Activated CD4-positive, alpha-beta T cell treated with anti-CD3 and anti-CD28 coated beads, Interleukin-2, Interleukin-4, amounts not matched to agents 100 ng/mL and 50 ng/mL, durations not matched to agents 16 hours and 8 hours (primary cell): ENCODE data around the gene NBPF9.
"Not testable (repeated sequence)": the region's sequence is repeated elsewhere in the genome, so short reads cannot be mapped to it uniquely, and the experiment has no call there.

ENCODE experiments used
- DNase-seq: peaks from one replicate; pipeline ENCODE4 v3.0.0-alpha.2; 2020; ENCODE audit warnings: low spot score

NBPF9 gene

GRCh38 chr1:149015522-149015921 lies 87.8 kb downstream of the NBPF9 start:
- not testable (repeated sequence) for DNase-seq

- DNase-seq = not testable (repeated sequence)
Measured at GRCh38 chr1:149013513-149013912, 89.8 kb downstream of the NBPF9 start.

- DNase-seq = not testable (repeated sequence)
Measured at GRCh38 chr1:149012599-149012998, 90.8 kb downstream of the NBPF9 start.

- not testable (repeated sequence) for DNase-seq
Measured at GRCh38 chr1:149009761-149010160, 93.6 kb downstream of the NBPF9 start.

- not testable (repeated sequence) for DNase-seq
Measured at GRCh38 chr1:149008769-149009168, 94.6 kb downstream of the NBPF9 start.

- not testable (repeated sequence) for DNase-seq
Measured at GRCh38 chr1:149008326-149008725, 95.0 kb downstream of the NBPF9 start.
